ENCODE results near the gene GPR75. TPM values are rescaled to one million over a fixed set of nuclear protein-coding genes. Genes with fewer than 3 reads are reported as not detected.
A peak's percentile ranks its signal among the peaks of the same experiment; 100 is the strongest.

The GPR75 gene
- total and polyA plus RNA-seq, 2 of the 13 experiments (the other 11 are each of a cell fraction or from before 2014, with no cell fraction given): 3.3 to 4.1 TPM

DNA sequence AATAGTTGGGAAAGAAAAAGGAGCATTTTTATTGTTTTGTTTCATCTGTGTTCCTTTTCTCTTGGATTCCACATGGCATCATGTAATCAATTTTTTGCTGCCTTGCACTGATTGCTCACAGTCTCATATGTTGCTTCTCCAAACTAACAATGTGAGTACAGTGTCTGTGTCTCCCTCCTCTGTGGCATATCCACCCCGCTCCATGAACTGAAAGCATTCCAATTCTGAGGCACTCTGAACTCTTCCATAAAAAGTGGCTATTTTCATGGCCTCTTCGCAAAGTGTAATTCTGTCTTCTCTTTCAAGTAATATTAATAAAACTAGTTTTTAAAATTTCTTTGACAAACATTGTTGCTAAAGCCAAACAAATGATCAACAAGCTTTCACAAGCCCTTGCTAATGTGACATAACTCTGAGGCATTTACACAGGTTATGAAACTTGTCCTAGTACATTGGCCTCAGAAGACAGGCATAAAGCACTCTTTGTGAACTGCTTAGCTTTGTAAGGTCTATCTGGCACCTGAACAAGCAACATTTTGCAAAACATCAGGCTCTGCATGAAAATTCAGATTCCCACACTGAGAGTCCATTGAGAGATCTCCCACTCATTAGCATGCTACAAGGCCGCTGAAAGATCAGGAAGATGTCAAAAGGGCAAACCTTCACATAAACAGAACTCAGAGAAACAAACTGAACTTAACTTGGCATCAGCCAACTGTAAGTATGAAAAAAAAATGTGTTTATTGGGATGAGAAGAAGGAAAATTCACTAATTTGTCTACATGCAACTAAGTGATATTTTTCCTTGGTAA is 33.0 kb downstream of the GPR75 start (continued):
- TF ChIP-seq, protein P1, sequence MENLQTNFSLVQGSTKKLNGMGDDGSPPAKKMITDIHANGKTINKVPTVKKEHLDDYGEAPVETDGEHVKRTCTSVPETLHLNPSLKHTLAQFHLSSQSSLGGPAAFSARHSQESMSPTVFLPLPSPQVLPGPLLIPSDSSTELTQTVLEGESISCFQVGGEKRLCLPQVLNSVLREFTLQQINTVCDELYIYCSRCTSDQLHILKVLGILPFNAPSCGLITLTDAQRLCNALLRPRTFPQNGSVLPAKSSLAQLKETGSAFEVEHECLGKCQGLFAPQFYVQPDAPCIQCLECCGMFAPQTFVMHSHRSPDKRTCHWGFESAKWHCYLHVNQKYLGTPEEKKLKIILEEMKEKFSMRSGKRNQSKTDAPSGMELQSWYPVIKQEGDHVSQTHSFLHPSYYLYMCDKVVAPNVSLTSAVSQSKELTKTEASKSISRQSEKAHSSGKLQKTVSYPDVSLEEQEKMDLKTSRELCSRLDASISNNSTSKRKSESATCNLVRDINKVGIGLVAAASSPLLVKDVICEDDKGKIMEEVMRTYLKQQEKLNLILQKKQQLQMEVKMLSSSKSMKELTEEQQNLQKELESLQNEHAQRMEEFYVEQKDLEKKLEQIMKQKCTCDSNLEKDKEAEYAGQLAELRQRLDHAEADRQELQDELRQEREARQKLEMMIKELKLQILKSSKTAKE (CRISPR knock-in tag; IDR thresholded peaks at IDR 0.05; ENCODE audit: borderline replicate concordance): peak; percentile 87; the same call in 1 of the 2 replicates
- TF ChIP-seq, protein P2, sequence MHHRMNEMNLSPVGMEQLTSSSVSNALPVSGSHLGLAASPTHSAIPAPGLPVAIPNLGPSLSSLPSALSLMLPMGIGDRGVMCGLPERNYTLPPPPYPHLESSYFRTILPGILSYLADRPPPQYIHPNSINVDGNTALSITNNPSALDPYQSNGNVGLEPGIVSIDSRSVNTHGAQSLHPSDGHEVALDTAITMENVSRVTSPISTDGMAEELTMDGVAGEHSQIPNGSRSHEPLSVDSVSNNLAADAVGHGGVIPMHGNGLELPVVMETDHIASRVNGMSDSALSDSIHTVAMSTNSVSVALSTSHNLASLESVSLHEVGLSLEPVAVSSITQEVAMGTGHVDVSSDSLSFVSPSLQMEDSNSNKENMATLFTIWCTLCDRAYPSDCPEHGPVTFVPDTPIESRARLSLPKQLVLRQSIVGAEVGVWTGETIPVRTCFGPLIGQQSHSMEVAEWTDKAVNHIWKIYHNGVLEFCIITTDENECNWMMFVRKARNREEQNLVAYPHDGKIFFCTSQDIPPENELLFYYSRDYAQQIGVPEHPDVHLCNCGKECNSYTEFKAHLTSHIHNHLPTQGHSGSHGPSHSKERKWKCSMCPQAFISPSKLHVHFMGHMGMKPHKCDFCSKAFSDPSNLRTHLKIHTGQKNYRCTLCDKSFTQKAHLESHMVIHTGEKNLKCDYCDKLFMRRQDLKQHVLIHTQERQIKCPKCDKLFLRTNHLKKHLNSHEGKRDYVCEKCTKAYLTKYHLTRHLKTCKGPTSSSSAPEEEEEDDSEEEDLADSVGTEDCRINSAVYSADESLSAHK (CRISPR knock-in tag; IDR thresholded peaks at IDR 0.05; ENCODE audit: borderline replicate concordance): no peak
- TF ChIP-seq GATAD2A (CRISPR knock-in tag; IDR thresholded peaks at IDR 0.05) (peak; percentile 99), SALL1 (CRISPR knock-in tag; IDR thresholded peaks at IDR 0.05) (peak; percentile 99), ZC3H13 (CRISPR knock-in tag; IDR thresholded peaks at IDR 0.05) (0 out of 2 replicates have a peak, but pooled peaks have one; percentile 73), REXO4 (CRISPR knock-in tag; IDR thresholded peaks at IDR 0.05; ENCODE audit: borderline replicate concordance) (no peak), TAF15 (IDR thresholded peaks at IDR 0.05; ENCODE audit: low read depth, low read length, poor library complexity, severe bottlenecking) (no peak), ZNF678 (CRISPR knock-in tag; IDR thresholded peaks at IDR 0.05) (no peak), SAFB2 (CRISPR knock-in tag; IDR thresholded peaks at IDR 0.05; ENCODE audit: borderline replicate concordance, low read depth) (peak; percentile 72; the same call in 1 of the 2 replicates), CBX5 (CRISPR knock-in tag; IDR thresholded peaks at IDR 0.05; ENCODE audit: borderline replicate concordance) (peak; percentile 62; the same call in 1 of the 2 replicates), DR1 (CRISPR knock-in tag; IDR thresholded peaks at IDR 0.05) (no peak), SP1 (IDR thresholded peaks at IDR 0.05) (no peak), SP1 (CRISPR knock-in tag; IDR thresholded peaks at IDR 0.05) (peak; percentile 70), ZNF780A (CRISPR knock-in tag; IDR thresholded peaks at IDR 0.05) (no peak)
- TF ChIP-seq, protein P3, sequence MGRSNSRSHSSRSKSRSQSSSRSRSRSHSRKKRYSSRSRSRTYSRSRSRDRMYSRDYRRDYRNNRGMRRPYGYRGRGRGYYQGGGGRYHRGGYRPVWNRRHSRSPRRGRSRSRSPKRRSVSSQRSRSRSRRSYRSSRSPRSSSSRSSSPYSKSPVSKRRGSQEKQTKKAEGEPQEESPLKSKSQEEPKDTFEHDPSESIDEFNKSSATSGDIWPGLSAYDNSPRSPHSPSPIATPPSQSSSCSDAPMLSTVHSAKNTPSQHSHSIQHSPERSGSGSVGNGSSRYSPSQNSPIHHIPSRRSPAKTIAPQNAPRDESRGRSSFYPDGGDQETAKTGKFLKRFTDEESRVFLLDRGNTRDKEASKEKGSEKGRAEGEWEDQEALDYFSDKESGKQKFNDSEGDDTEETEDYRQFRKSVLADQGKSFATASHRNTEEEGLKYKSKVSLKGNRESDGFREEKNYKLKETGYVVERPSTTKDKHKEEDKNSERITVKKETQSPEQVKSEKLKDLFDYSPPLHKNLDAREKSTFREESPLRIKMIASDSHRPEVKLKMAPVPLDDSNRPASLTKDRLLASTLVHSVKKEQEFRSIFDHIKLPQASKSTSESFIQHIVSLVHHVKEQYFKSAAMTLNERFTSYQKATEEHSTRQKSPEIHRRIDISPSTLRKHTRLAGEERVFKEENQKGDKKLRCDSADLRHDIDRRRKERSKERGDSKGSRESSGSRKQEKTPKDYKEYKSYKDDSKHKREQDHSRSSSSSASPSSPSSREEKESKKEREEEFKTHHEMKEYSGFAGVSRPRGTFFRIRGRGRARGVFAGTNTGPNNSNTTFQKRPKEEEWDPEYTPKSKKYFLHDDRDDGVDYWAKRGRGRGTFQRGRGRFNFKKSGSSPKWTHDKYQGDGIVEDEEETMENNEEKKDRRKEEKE (IDR thresholded peaks at IDR 0.05): no peak
